WI38 (cell line): ENCODE measurements around the gene PREX1.

Source experiments
- H3K4me3 ChIP-seq: 2 replicates; pipeline ENCODE4 v1.5.1; 2011; ENCODE audit warnings: low read depth, mild to moderate bottlenecking, control low read depth, low read length
- CTCF ChIP-seq: IDR thresholded peaks from 2 replicates; pipeline ENCODE4 v1.5.1; 2012; ENCODE audit warnings: low read depth, mild to moderate bottlenecking, control low read depth, low read length

The PREX1 gene

GRCh38 chr20:48824830-48825565, 2.8 kb downstream of the PREX1 start:
- H3K4me3 ChIP-seq = no peak overlapping the region
- no peak for TF ChIP-seq CTCF

- no peak for TF ChIP-seq CTCF
These were observed 3.8 kb downstream of the PREX1 start for GRCh38 chr20:48823960-48824498.

GRCh38 chr20:48823476-48823875, 4.3 kb downstream of the PREX1 start:
- no peak overlapping the region for H3K4me3 ChIP-seq
- TF ChIP-seq CTCF = no peak

More at GRCh38 chr20:48823960-48824498, 3.8 kb downstream of the PREX1 start:
- H3K4me3 ChIP-seq = no peak overlapping the region

- H3K4me3 ChIP-seq = no peak overlapping the region
- no peak for TF ChIP-seq CTCF
These were observed 4.9 kb downstream of the PREX1 start for GRCh38 chr20:48822879-48823385.

- no peak for TF ChIP-seq CTCF
- H3K4me3 ChIP-seq = no peak overlapping the region
These were observed 5.6 kb downstream of the PREX1 start for GRCh38 chr20:48822178-48822577.

- no peak overlapping the region for H3K4me3 ChIP-seq
- TF ChIP-seq CTCF = no peak
These were observed 6.4 kb downstream of the PREX1 start for GRCh38 chr20:48821261-48821920.

- no peak for TF ChIP-seq CTCF
These were observed 7.2 kb downstream of the PREX1 start for GRCh38 chr20:48820649-48820973.

More at GRCh38 chr20:48820649-48820973, 7.2 kb downstream of the PREX1 start:
- H3K4me3 ChIP-seq = no peak overlapping the region
